ENCODE measurements around the gene LRRC59.

Gene LRRC59

DNA sequence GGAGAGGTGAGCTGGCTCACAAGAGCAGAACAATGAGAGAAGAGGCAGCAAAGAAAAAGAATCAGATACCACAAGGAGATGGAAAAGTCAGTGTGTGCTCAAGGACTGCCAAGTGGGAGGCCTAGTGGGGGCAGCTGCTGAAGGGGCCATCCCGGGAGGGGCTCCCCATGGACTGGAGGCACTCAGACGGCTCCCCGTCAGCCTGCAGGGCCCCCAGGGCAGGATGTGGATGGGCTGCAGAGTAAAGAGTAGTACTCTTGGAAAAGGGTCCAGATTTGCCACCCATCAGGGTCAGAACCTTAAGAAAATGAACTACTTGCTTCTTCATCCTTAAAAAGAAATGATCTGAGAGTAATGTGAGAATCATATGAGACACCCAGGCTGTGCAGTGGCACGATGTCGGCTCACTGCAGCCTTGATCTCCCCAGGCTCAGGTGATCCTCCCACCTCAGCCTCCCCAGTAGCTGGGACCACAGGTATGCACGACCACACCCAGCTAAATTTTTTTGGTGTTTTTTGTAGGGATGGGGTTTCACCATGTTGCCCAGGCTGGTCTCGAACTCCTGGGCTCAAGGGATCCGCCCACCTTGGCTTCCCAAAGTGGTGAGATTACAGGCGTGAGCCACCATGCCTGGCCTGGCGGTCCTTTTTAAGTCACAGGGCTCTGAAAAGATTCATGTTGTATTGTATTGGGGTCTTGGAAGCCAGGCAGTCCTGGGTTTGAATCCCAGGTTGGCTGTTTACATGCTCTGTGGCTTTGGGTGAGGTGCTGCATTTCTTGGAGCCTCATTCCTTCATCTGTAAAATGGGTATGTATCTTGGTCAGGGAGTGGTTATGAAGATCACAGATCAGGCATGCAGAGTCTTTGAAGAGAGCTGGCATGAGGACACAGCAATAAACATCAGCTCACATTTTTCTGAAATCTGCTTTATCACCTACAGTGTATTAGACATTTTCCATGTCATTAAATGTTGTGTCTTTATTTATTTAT lies 43.8 kb upstream of the LRRC59 start:
- TF ChIP-seq, protein P1, sequence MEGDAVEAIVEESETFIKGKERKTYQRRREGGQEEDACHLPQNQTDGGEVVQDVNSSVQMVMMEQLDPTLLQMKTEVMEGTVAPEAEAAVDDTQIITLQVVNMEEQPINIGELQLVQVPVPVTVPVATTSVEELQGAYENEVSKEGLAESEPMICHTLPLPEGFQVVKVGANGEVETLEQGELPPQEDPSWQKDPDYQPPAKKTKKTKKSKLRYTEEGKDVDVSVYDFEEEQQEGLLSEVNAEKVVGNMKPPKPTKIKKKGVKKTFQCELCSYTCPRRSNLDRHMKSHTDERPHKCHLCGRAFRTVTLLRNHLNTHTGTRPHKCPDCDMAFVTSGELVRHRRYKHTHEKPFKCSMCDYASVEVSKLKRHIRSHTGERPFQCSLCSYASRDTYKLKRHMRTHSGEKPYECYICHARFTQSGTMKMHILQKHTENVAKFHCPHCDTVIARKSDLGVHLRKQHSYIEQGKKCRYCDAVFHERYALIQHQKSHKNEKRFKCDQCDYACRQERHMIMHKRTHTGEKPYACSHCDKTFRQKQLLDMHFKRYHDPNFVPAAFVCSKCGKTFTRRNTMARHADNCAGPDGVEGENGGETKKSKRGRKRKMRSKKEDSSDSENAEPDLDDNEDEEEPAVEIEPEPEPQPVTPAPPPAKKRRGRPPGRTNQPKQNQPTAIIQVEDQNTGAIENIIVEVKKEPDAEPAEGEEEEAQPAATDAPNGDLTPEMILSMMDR (IDR thresholded peaks at IDR 0.05): no peak
- intact Hi-C loops (cut with DNase I; ENCODE audit: low total_unique reads): no loop called here
- no peaks in the 10 kb centered on the region for H3K36me3 ChIP-seq
- no peak for DNase-seq
- peaks cover 0 to 23% (median 4%) of the 10 kb centered on the region in 4 donors for H3K4me1 ChIP-seq
- no peaks in the 10 kb centered on the region for H3K9me3 ChIP-seq
- no peaks in the 10 kb centered on the region for H3K27me3 ChIP-seq
- H3K4me3 ChIP-seq: no peak overlapping the region
- H3K27ac ChIP-seq: no peak overlapping the region

DNA sequence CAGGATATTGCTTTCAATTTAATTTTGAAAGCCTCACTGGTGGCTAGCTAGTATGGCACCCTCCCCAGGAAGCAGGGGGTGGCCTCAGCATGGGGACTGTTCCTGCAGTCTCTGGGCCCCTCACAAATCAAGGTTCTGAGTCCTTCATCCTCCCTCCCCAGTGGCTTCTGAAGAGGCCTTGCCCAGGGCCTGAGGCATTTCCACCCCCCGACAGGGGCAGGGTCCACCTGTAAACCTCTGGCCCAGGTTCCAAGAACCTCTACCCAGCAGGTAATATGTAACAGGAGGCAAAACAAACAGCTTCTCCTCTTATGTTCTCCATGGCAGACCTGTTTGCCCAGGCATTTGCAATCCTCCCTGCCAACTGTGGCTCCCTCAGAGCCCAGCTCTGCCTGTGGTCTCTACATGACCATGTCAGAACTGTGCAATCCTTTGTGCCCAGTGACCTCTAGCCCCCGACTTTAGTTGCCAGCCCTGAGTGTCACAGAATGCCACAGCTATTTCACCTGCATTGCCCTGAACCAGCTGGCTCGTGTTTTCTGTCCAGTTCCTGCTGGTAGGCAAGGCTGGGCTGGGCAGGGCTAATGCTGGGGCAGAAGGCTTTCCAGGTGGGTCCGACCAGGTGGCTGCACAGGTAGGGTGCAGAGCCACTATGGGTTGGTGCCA lies 43.0 kb upstream of the LRRC59 start:
- Histone ChIP-seq H3K4me1 (peaks cover 0 to 23% (median 4%) of the 10 kb centered on the region in 4 donors), H3K36me3 (no peaks in the 10 kb centered on the region), H3K27me3 (no peaks in the 10 kb centered on the region), H3K27ac (no peak overlapping the region), H3K9me3 (no peaks in the 10 kb centered on the region), H3K4me3 (no peak overlapping the region)
- intact Hi-C loops (cut with DNase I; ENCODE audit: low total_unique reads): no loop called here
- TF ChIP-seq, protein P1 (IDR thresholded peaks at IDR 0.05): no peak
- DNase-seq: no peak

DNA sequence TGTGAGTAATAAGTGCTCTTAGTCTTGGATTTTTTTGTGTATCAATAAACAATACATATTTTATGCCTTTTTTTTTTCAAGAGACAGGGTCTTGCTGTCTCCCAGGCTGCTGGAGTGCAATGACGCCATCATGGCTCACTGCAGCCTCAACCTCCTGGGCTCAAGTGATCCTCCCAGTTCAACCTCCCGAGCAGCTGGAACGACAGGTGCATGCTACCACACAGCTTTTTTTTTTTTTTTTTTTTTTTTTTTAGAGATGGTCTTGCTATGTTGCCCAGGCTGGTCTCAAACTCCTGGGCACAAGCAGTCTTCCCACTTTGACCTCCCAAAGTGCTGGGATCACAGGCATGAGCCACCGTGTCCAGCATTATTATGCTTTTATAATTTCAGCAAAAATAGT lies 41.7 kb upstream of the LRRC59 start:
- TF ChIP-seq, protein P1 (IDR thresholded peaks at IDR 0.05): no peak
- no peak overlapping the region for H3K4me3 ChIP-seq
- no peaks in the 10 kb centered on the region for H3K27me3 ChIP-seq
- H3K36me3 ChIP-seq: no peaks in the 10 kb centered on the region
- H3K9me3 ChIP-seq: no peaks in the 10 kb centered on the region
- no peak overlapping the region for H3K27ac ChIP-seq
- DNase-seq: no peak
- peaks cover 0 to 23% (median 4%) of the 10 kb centered on the region in 4 donors for H3K4me1 ChIP-seq
- intact Hi-C loops (cut with DNase I; ENCODE audit: low total_unique reads): no loop called here

DNA sequence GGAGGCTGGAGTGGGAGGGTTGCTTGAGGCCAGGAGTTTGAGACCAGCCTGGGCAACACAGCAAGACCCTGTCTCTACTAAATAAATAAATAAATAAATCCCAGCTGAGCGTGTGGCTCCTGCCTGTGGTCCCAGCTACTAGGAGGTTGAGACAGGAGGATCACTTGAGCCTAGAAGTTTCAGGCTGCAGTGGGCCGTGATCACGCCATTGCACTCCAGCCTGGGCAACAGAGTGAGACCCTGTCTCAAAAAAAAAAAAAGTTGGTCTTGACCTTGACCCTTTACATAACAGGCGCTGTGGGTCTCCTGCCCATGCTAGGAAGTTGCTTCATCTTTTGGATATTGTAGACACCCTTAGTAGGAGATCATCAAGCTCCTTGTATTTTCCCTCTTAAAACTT lies 40.1 kb upstream of the LRRC59 start:
- H3K9me3 ChIP-seq: no peaks in the 10 kb centered on the region
- TF ChIP-seq, protein P1 (IDR thresholded peaks at IDR 0.05): no peak

DNA sequence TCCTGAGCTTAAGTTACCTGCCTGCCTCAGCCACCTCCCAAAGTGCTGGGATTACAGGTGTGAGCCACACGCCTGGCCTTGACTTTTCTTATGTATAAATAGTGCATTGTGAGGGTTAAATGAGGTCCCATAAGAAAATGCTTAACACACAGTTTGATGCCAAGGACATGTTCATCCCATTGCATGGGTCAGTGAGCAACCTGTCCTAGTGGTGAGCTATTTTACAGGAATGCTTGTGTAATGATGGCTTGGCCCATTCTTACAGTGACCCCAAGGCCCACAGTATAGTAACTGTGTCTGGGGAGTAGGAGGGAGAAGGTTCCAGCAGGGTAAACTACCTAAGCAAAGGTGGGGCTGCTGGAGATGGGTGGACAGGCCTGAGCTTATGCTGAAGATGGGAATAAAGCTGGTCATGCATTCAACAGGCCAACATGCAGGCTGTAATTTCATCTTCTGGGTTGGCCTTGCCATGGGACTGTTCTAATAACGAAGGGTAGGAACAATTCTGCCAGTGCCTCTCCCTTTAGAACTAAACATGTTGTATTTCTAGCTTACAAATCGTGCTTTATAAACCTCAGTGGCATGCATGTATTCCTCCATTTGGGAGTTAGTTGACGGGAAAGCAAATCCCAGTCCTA lies 34.9 kb upstream of the LRRC59 start:
- Histone ChIP-seq H3K27me3 (no peaks in the 10 kb centered on the region), H3K27ac (no peak overlapping the region), H3K4me3 (no peak overlapping the region), H3K36me3 (no peaks in the 10 kb centered on the region), H3K9me3 (no peaks in the 10 kb centered on the region), H3K4me1 (peaks cover 0 to 10% (median 2%) of the 10 kb centered on the region in 4 donors)
- TF ChIP-seq, protein P1 (IDR thresholded peaks at IDR 0.05): no peak
- intact Hi-C loops (cut with DNase I; ENCODE audit: low total_unique reads): no loop called here
- DNase-seq: no peak

More for the DNA sequence above, 40.1 kb upstream of the LRRC59 start:
- no peak for DNase-seq
- no peaks in the 10 kb centered on the region for H3K36me3 ChIP-seq
- peaks cover 0 to 11% (median 0%) of the 10 kb centered on the region in 4 donors for H3K4me1 ChIP-seq
- no peaks in the 10 kb centered on the region for H3K27me3 ChIP-seq
- H3K27ac ChIP-seq: no peak overlapping the region
- intact Hi-C loops (cut with DNase I; ENCODE audit: low total_unique reads): no loop called here
- H3K4me3 ChIP-seq: no peak overlapping the region

Measured in tibial artery (tissue), 4 donors.